Endothelial cell of umbilical vein (primary cell): ENCODE data around the gene CPNE5. TPM values are rescaled to one million over a fixed set of nuclear protein-coding genes. Genes with fewer than 3 reads are reported as not detected.

Experiments used
- BruUV-seq: library from RNA; stranded (reverse); fragments of 400-500 nt; replicated peaks from 2 replicates; lab custom pipeline; 2021; lab: Mats Ljungman, UMichigan
- CTCF ChIA-PET: fragments of 300-600, 350-600 bp; sonication (Branson Sonifier 250); formaldehyde crosslinking; loops from one replicate; lab custom pipeline; 2021; ENCODE audit warnings: antibody characterized with exemption, inconsistent platforms; lab: Charles Lee
- POLR2A ChIA-PET: fragments of 300-600, 350-600 bp; sonication (Branson Sonifier 250); formaldehyde crosslinking; loops from one replicate; lab custom pipeline; 2021; ENCODE audit warnings: antibody characterized with exemption, inconsistent platforms; lab: Charles Lee
- DNase-seq: peaks from one replicate; pipeline ENCODE4 v3.0.0-alpha.2; 2011; ENCODE audit warnings: low read depth, low spot score
- FAIRE-seq: peaks from 2 replicates; lab custom pipeline; 2011; peaks lifted over from hg19 to GRCh38; lab: Jason Lieb, UNC
- H2AFZ ChIP-seq: 2 replicates; pipeline ENCODE4 v1.6.0; 2012; ENCODE audit warnings: low read depth, low read length, control low read depth, inconsistent platforms
- H3K27ac ChIP-seq: 2 replicates; pipeline ENCODE4 v1.5.1; 2011; ENCODE audit warnings: low read depth, mild to moderate bottlenecking, control low read depth, low read length, moderate library complexity; ENCODE audit not compliant: insufficient read depth
- H3K27me3 ChIP-seq, 2 experiments: 2 replicates each; pipeline versions ENCODE4 v1.6.0 to v1.6.1; 2011; ENCODE audit warnings: low read length in 2 of 2, mixed read lengths in 1 of 2; ENCODE audit not compliant: control insufficient read depth in 2 of 2, insufficient read depth in 2 of 2
- H3K36me3 ChIP-seq, 2 experiments: 2 replicates in 1 of 2; 3 replicates in 1 of 2; pipeline ENCODE4 v1.5.1; 2011; ENCODE audit warnings: low read length in 2 of 2, mild to moderate bottlenecking in 1 of 2, moderate library complexity in 1 of 2; ENCODE audit not compliant: control insufficient read depth in 2 of 2, insufficient read depth in 2 of 2; ENCODE audit errors: extremely low read depth in 1 of 2
- H3K4me1 ChIP-seq: 3 replicates; pipeline ENCODE4 v1.5.1; 2011; ENCODE audit warnings: mild to moderate bottlenecking, low read length; ENCODE audit not compliant: control insufficient read depth, insufficient read depth; ENCODE audit errors: extremely low read depth
- H3K4me2 ChIP-seq: 2 replicates; pipeline ENCODE4 v1.6.1; 2011; ENCODE audit warnings: low read length, control low read depth, mixed read lengths; ENCODE audit not compliant: insufficient read depth
- H3K4me3 ChIP-seq, 3 experiments: fragments of 200-600 bp in 1 of 3; sonication (generic), shearing (Covaris generic) in 1 of 3; replicated peaks in 1 of 3; 2 replicates each; pipeline ENCODE4 v1.5.1; 2011 to 2016; ENCODE audit warnings: control low read depth in 3 of 3, low read length in 3 of 3, mild to moderate bottlenecking in 2 of 3, inconsistent platforms in 1 of 3, low read depth in 1 of 3, moderate library complexity in 1 of 3; ENCODE audit not compliant: insufficient read depth in 1 of 3
- H3K79me2 ChIP-seq: 2 replicates; pipeline ENCODE4 v1.6.0; 2012; ENCODE audit warnings: low read length, inconsistent platforms; ENCODE audit not compliant: control insufficient read depth, insufficient read depth
- H3K9ac ChIP-seq: replicated peaks from 2 replicates; pipeline ENCODE3; 2011; ENCODE audit warnings: low read length, control low read depth; ENCODE audit not compliant: insufficient read depth; ENCODE audit errors: extremely low read depth
- H3K9me1 ChIP-seq: replicated peaks from 3 replicates; pipeline ENCODE4 v1.6.0; 2011; ENCODE audit warnings: mild to moderate bottlenecking, low read length; ENCODE audit not compliant: control insufficient read depth, insufficient read depth; ENCODE audit errors: extremely low read depth
- H3K9me3 ChIP-seq: replicated peaks from 2 replicates; pipeline ENCODE4 v1.5.1; 2012; ENCODE audit warnings: low read length, inconsistent platforms; ENCODE audit not compliant: control insufficient read depth, insufficient read depth
- H4K20me1 ChIP-seq: replicated peaks from 2 replicates; pipeline ENCODE3; 2011; ENCODE audit warnings: mild to moderate bottlenecking, low read length; ENCODE audit not compliant: control insufficient read depth, insufficient read depth; ENCODE audit errors: extremely low read depth
- CTCF ChIP-seq, 2 donors: IDR thresholded peaks; 1 replicate in 1 of 2; 2 replicates in 1 of 2; pipeline ENCODE4 v1.5.1; 2011; ENCODE audit warnings: low read length in 2 of 2, mild to moderate bottlenecking in 2 of 2, moderate library complexity in 2 of 2, control low read depth in 1 of 2, inconsistent platforms in 1 of 2, low read depth in 1 of 2; ENCODE audit not compliant: insufficient read depth in 1 of 2; ENCODE audit errors: extremely low read depth in 1 of 2
- EZH2 ChIP-seq: IDR thresholded peaks from 2 replicates; pipeline ENCODE4 v1.6.1; 2012; ENCODE audit warnings: borderline replicate concordance, low read depth, mild to moderate bottlenecking, moderate library complexity, low read length, inconsistent platforms; ENCODE audit not compliant: severe bottlenecking
- FOS ChIP-seq: IDR thresholded peaks from 2 replicates; pipeline ENCODE4 v1.6.1; 2011; ENCODE audit warnings: mild to moderate bottlenecking, low read length, moderate library complexity, borderline replicate concordance; ENCODE audit not compliant: insufficient read depth
- GATA2 ChIP-seq: IDR thresholded peaks from 2 replicates; pipeline ENCODE4 v1.7.0; 2011; ENCODE audit warnings: low read depth, mild to moderate bottlenecking, moderate library complexity, mixed read lengths, low read length; ENCODE audit not compliant: insufficient read length, insufficient read depth
- JUN ChIP-seq: IDR thresholded peaks from 2 replicates; pipeline ENCODE4 v1.6.1; 2011; ENCODE audit warnings: borderline replicate concordance, low read depth; ENCODE audit not compliant: insufficient read length, insufficient read depth
- MAX ChIP-seq: IDR thresholded peaks from 2 replicates; pipeline ENCODE4 v1.6.1; 2011; ENCODE audit not compliant: insufficient read depth, insufficient read length
- MYC ChIP-seq: IDR thresholded peaks from one replicate; pipeline ENCODE4 v1.6.1; 2011; ENCODE audit warnings: mild to moderate bottlenecking, low read depth, low read length
- POLR2A ChIP-seq: IDR thresholded peaks from 2 replicates; pipeline ENCODE4 v1.6.1; 2012; ENCODE audit warnings: low read depth, mild to moderate bottlenecking, control low read depth, low read length
- POLR2AphosphoS5 ChIP-seq: IDR thresholded peaks from 2 replicates; pipeline ENCODE4 v1.6.1; 2012; ENCODE audit warnings: low read depth, mild to moderate bottlenecking, control low read depth, low read length, moderate library complexity; ENCODE audit not compliant: insufficient read depth
- dilution Hi-C: fragments of 300-500 bp; cut with MboI; formaldehyde crosslinking; loops from one replicate; pipeline ENCODE4 v1.15.0; 2019; ENCODE audit warnings: low sequenced_read_pairs; ENCODE audit not compliant: extremely low pct_ligation_motif_present
- intact Hi-C: fragments of 100-400 bp; cut with micrococcal nuclease; formaldehyde crosslinking; loops from one replicate; pipeline ENCODE4 v1.10.0; 2022
- polyA plus RNA-seq, 4 experiments: library from polyadenylated mRNA; depleted of rRNA in 3 of 4; stranded (reverse) in 3 of 4; unstranded in 1 of 4; fragments of >200 nt; gene quantifications; 2 replicates each; pipeline versions ENCODE4 v1.2.1 to v1.2.3, GENCODE V29; 2011 to 2012; ENCODE audit warnings: missing spikeins in 1 of 4
- total RNA-seq: library from RNA; stranded (reverse); gene quantifications from 2 replicates; pipeline ENCODE4 v1.2.3, GENCODE V29; 2021

The CPNE5 gene
- total and polyA plus RNA-seq, 2 donors (not counting 3 experiments of a cell fraction or from before 2014, with no cell fraction given) = 18.8 to 49.4 TPM

GRCh38 chr6:36786055-36786675 is 53.1 kb downstream of the CPNE5 start:
- POLR2A ChIA-PET = no interaction called here
- Histone ChIP-seq H3K9ac (no peak overlapping the region), H3K4me3 (no peak overlapping the region), H3K9me3 (no peaks in the 10 kb centered on the region), H3K36me3 (no peaks in the 10 kb centered on the region), H3K4me1 (peaks cover 4% of the 10 kb centered on the region), H3K27ac (no peak overlapping the region), H2AFZ (peak overlapping the region; percentile 74), H3K4me2 (no peak overlapping the region), H3K9me1 (no peaks in the 10 kb centered on the region), H3K27me3 (no peaks in the 10 kb centered on the region), H4K20me1 (no peaks in the 10 kb centered on the region), H3K79me2 (no peaks in the 10 kb centered on the region)
- intact Hi-C loops (no loop called here), dilution Hi-C loops (no loop called here)
- DNase-seq = no peak
- CTCF ChIA-PET = interaction anchor here (0.6 to 26.6 kb wide), 7 partner anchors 17 to 242 kb away, joined by 3 to 552 read pairs (median 4); no protein-coding TSS in a partner anchor
- no TSS peak for BruUV-seq
- FAIRE-seq = peak; percentile 82
- TF ChIP-seq FOS (no peak), MAX (no peak), JUN (no peak), POLR2A (no peak), EZH2 (no peak), GATA2 (no peak), CTCF (IDR thresholded peaks at IDR 0.05; ENCODE audit: extremely low read depth in 1 of 2, insufficient read depth in 1 of 2, low read depth in 1 of 2, low read length in 2 of 2) (no peak), POLR2AphosphoS5 (no peak), MYC (no peak)
